ENCODE results near the gene MDM4. TPM values are rescaled to one million over a fixed set of nuclear protein-coding genes. Genes with fewer than 3 reads are reported as not detected.

Gene MDM4
- total and polyA plus RNA-seq, 2 donors = 41.0 to 54.4 TPM

DNA sequence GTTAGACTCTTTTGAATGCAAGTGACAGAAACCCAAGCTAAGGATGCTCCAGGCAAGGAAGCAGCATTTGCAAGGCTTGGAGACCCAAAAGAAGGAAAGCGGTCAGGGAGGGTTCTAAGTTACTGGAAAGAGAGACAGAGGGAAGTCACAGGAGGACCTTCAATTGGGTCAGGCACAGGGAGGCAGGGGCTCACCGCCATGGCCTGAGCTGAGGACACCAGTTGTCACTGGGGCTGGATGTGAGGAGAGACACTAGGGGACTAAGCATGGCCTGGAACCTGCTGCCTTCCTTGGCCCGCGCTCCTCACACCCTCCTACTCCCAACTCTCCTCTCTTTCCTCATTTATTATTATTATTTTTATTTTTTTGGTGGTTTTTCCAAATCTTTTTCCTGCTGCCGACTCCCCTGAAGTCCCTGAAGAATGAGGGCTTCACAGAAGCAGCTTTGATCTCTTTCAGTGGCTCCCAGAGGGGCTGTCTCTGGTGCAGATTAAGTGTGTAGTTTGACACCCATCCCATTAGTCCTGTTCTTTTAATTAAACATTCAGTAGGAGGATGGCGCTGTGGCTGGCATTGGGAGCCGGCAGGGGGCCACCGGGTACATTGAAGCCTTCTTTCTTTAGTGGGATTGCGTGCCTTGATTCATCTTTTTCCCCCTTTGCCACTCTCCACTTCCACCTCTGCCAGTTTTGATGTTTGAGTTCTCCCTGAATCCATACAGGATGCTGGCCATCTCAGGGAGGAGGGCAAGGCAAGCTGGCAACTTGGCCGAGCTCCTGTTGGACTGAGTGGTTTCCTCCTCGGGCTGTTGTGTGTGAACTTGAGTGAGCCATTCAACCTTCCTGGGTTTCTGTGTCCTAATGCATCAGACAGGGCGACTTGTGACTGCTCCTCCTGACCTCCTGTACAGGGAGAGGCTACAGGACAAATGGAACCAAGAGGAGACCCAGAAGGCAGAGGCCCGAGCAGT, 59.3 kb downstream of the MDM4 start:
- H3K36me3 ChIP-seq (ENCODE audit: control insufficient read depth in 2 of 2, insufficient read depth in 2 of 2, low read length in 1 of 2) = peaks cover 63 to 73% of the 10 kb centered on the region in 2 donors
- no peaks in the 10 kb centered on the region for H3K27me3 ChIP-seq (ENCODE audit: control insufficient read depth in 2 of 2, insufficient read depth in 1 of 2, low read length in 1 of 2)
- WGBS = 97% methylated on average over 13 of the region's 13 CpGs
- H3K27ac ChIP-seq (ENCODE audit: low read depth in 1 of 2, low read length in 1 of 2) = peak overlapping the region in 1 of 2 donors; percentile 38
- H3K9me3 ChIP-seq (ENCODE audit: control insufficient read depth in 2 of 2, insufficient read depth in 1 of 2, low read length in 1 of 2) = no peaks in the 10 kb centered on the region
- DNase-seq (ENCODE audit: low read depth in 6 of 9, low spot score in 9 of 9) = no peak
- H3K4me3 ChIP-seq (ENCODE audit: low read length in 2 of 2) = no peak overlapping the region
- H3K4me1 ChIP-seq (ENCODE audit: control insufficient read depth in 2 of 2, insufficient read depth in 2 of 2, low read length in 2 of 2) = peaks cover 4 to 16% of the 10 kb centered on the region in 2 donors

DNA sequence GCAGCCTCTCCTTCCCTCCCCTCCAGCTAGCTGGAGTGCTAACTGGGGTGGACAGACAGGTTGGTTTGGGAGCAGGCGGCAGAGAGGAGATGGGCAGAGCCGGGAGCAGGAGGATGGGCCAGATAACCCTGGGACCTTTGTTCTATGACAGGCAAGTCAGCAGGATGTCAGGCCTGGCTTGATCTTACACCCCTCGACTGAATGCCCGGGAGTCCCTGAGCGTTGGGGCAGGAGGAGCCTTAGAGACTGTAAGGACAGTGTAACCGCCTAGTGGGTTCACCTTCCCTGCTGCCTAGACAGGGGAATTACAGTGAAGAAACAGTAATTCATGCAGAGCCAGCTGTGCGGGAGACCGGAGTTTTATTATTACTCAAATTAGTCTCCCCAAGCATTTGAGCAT, 60.2 kb downstream of the MDM4 start:
- WGBS = 95% methylated on average over 8 of the region's 8 CpGs
- no peak for DNase-seq (ENCODE audit: low read depth in 6 of 9, low spot score in 9 of 9)
- Histone ChIP-seq H3K9me3 (ENCODE audit: control insufficient read depth in 2 of 2, insufficient read depth in 1 of 2, low read length in 1 of 2) (no peaks in the 10 kb centered on the region), H3K36me3 (ENCODE audit: control insufficient read depth in 2 of 2, insufficient read depth in 2 of 2, low read length in 1 of 2) (peaks cover 59 to 71% of the 10 kb centered on the region in 2 donors), H3K27ac (ENCODE audit: low read depth in 1 of 2, low read length in 1 of 2) (no peak overlapping the region), H3K4me1 (ENCODE audit: control insufficient read depth in 2 of 2, insufficient read depth in 2 of 2, low read length in 2 of 2) (peaks cover 4 to 16% of the 10 kb centered on the region in 2 donors), H3K27me3 (ENCODE audit: control insufficient read depth in 2 of 2, insufficient read depth in 1 of 2, low read length in 1 of 2) (no peaks in the 10 kb centered on the region), H3K4me3 (ENCODE audit: low read length in 2 of 2) (no peak overlapping the region)

DNA sequence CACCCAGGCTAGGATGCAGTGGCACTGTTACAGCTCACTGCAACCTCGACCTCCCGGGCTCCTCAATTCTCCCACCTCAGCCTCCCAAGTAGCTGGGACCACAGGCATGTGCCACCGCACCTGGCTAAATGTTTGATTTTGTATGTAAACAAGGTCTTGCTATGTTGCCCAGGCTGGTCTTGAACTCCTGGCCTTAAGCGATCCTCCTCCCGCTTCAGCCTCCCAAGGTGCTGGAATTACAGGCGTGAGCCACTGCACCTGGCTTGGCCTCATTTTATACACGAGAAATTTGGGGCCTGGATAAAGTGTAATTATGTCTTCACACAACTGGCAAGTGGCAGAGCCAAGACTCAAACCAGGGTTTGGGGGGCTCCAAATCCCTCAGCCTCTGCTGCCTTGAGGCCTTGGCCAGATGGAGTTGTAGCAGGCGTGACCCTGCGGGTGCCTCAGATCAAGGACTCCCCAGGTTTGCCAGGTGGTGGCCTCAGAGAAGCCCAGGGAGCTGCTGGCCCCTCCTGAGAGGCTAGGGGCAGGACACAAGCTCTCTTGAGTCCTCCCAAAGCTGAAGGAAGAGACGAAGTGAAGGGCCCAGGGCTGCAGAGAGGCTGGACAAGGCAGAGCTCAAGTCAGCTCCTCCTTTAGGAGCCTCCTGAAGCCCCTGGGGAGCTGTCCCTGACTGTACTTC, 61.7 kb downstream of the MDM4 start:
- no peak overlapping the region for H3K4me3 ChIP-seq (ENCODE audit: low read length in 2 of 2)
- H3K36me3 ChIP-seq (ENCODE audit: control insufficient read depth in 2 of 2, insufficient read depth in 2 of 2, low read length in 1 of 2) = peaks cover 58 to 69% of the 10 kb centered on the region in 2 donors
- WGBS = 97% methylated on average over 10 of the region's 10 CpGs
- H3K4me1 ChIP-seq (ENCODE audit: control insufficient read depth in 2 of 2, insufficient read depth in 2 of 2, low read length in 2 of 2) = peaks cover 4 to 16% of the 10 kb centered on the region in 2 donors
- no peaks in the 10 kb centered on the region for H3K27me3 ChIP-seq (ENCODE audit: control insufficient read depth in 2 of 2, insufficient read depth in 1 of 2, low read length in 1 of 2)
- no peak overlapping the region for H3K27ac ChIP-seq (ENCODE audit: low read depth in 1 of 2, low read length in 1 of 2)
- no peaks in the 10 kb centered on the region for H3K9me3 ChIP-seq (ENCODE audit: control insufficient read depth in 2 of 2, insufficient read depth in 1 of 2, low read length in 1 of 2)
- DNase-seq (ENCODE audit: low read depth in 6 of 9, low spot score in 9 of 9) = no peak

DNA sequence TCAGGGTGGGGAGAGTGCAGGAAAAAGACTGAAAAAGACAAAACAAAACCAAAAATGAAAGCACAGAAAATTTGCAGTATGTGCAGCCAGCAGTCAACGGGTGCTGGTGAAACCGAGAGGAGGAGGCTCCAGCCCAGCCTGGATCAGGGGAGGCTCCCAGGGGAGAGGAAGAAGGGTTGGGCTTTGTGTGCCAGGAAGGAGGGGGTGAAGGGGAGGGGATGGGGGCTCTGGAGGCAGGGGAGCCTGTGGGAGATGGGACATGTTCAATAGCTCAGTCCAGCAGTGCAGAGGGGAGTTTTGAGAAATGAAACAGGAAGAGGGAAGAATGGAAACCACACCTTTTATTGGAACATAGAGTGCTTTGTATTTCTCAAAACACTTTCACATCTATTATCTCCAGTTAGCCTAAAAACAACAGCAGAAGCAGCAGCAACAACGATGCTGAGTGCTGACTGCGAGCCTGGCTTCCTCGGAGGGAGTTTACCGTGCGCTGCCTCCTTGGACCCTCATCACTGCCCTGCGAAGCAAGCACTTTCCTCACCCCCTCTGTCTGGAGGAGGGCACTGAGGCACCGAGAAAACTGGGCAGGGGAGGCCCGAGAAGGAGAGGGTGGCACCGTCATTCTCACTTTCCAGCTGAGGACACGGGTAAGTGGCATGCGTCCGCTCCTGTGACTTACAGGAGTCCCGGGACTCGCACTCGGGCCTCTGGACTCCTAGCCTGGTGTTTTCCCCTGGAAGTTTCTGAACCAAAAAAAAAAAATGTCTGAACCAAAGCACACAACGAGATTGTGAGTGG, 62.9 kb downstream of the MDM4 start:
- Histone ChIP-seq H3K36me3 (ENCODE audit: control insufficient read depth in 2 of 2, insufficient read depth in 2 of 2, low read length in 1 of 2) (peaks cover 55 to 67% of the 10 kb centered on the region in 2 donors), H3K4me1 (ENCODE audit: control insufficient read depth in 2 of 2, insufficient read depth in 2 of 2, low read length in 2 of 2) (peaks cover 4 to 16% of the 10 kb centered on the region in 2 donors), H3K27ac (ENCODE audit: low read depth in 1 of 2, low read length in 1 of 2) (peak overlapping the region; percentile 37 to 62), H3K4me3 (ENCODE audit: low read length in 2 of 2) (no peak overlapping the region), H3K27me3 (ENCODE audit: control insufficient read depth in 2 of 2, insufficient read depth in 1 of 2, low read length in 1 of 2) (no peaks in the 10 kb centered on the region), H3K9me3 (ENCODE audit: control insufficient read depth in 2 of 2, insufficient read depth in 1 of 2, low read length in 1 of 2) (no peaks in the 10 kb centered on the region)
- DNase-seq (ENCODE audit: low read depth in 6 of 9, low spot score in 9 of 9) = peak in 1 of 9 donors; percentile 27
- WGBS = 77% methylated on average over 18 of the region's 18 CpGs

- WGBS = 97% methylated on average over 6 of the region's 6 CpGs
- H3K4me3 ChIP-seq (ENCODE audit: low read length in 2 of 2) = no peak overlapping the region
- peaks cover 4 to 22% of the 10 kb centered on the region in 2 donors for H3K4me1 ChIP-seq (ENCODE audit: control insufficient read depth in 2 of 2, insufficient read depth in 2 of 2, low read length in 2 of 2)
- no peak overlapping the region for H3K27ac ChIP-seq (ENCODE audit: low read depth in 1 of 2, low read length in 1 of 2)
- H3K36me3 ChIP-seq (ENCODE audit: control insufficient read depth in 2 of 2, insufficient read depth in 2 of 2, low read length in 1 of 2) = peaks cover 49 to 65% of the 10 kb centered on the region in 2 donors
- no peaks in the 10 kb centered on the region for H3K27me3 ChIP-seq (ENCODE audit: control insufficient read depth in 2 of 2, insufficient read depth in 1 of 2, low read length in 1 of 2)
- no peak for DNase-seq (ENCODE audit: low read depth in 6 of 9, low spot score in 9 of 9)
- no peaks in the 10 kb centered on the region for H3K9me3 ChIP-seq (ENCODE audit: control insufficient read depth in 2 of 2, insufficient read depth in 1 of 2, low read length in 1 of 2)
Measured at GRCh38 chr1:204579681-204580080, 63.5 kb downstream of the MDM4 start.

- no peaks in the 10 kb centered on the region for H3K9me3 ChIP-seq (ENCODE audit: control insufficient read depth in 2 of 2, insufficient read depth in 1 of 2, low read length in 1 of 2)
- H3K27ac ChIP-seq (ENCODE audit: low read depth in 1 of 2, low read length in 1 of 2) = no peak overlapping the region
- WGBS = 95% methylated on average over 2 of the region's 2 CpGs
- H3K4me1 ChIP-seq (ENCODE audit: control insufficient read depth in 2 of 2, insufficient read depth in 2 of 2, low read length in 2 of 2) = peaks cover 4 to 30% of the 10 kb centered on the region in 2 donors
- H3K4me3 ChIP-seq (ENCODE audit: low read length in 2 of 2) = no peak overlapping the region
- DNase-seq (ENCODE audit: low read depth in 6 of 9, low spot score in 9 of 9) = no peak
- H3K27me3 ChIP-seq (ENCODE audit: control insufficient read depth in 2 of 2, insufficient read depth in 1 of 2, low read length in 1 of 2) = no peaks in the 10 kb centered on the region
- H3K36me3 ChIP-seq (ENCODE audit: control insufficient read depth in 2 of 2, insufficient read depth in 2 of 2, low read length in 1 of 2) = peaks cover 48 to 62% of the 10 kb centered on the region in 2 donors
Measured at GRCh38 chr1:204580862-204581261, 64.7 kb downstream of the MDM4 start.

- H3K36me3 ChIP-seq (ENCODE audit: control insufficient read depth in 2 of 2, insufficient read depth in 2 of 2, low read length in 1 of 2) = peaks cover 44 to 56% of the 10 kb centered on the region in 2 donors
- no peaks in the 10 kb centered on the region for H3K9me3 ChIP-seq (ENCODE audit: control insufficient read depth in 2 of 2, insufficient read depth in 1 of 2, low read length in 1 of 2)
- no peak for DNase-seq (ENCODE audit: low read depth in 6 of 9, low spot score in 9 of 9)
- H3K27me3 ChIP-seq (ENCODE audit: control insufficient read depth in 2 of 2, insufficient read depth in 1 of 2, low read length in 1 of 2) = no peaks in the 10 kb centered on the region
- no peak overlapping the region for H3K27ac ChIP-seq (ENCODE audit: low read depth in 1 of 2, low read length in 1 of 2)
- peaks cover 4 to 30% of the 10 kb centered on the region in 2 donors for H3K4me1 ChIP-seq (ENCODE audit: control insufficient read depth in 2 of 2, insufficient read depth in 2 of 2, low read length in 2 of 2)
- WGBS = 97% methylated on average over 3 of the region's 3 CpGs
- H3K4me3 ChIP-seq (ENCODE audit: low read length in 2 of 2) = no peak overlapping the region
Measured at GRCh38 chr1:204581759-204582158, 65.6 kb downstream of the MDM4 start.

GRCh38 chr1:204583909-204584632, 67.9 kb downstream of the MDM4 start:
- Histone ChIP-seq H3K27me3 (ENCODE audit: control insufficient read depth in 2 of 2, insufficient read depth in 1 of 2, low read length in 1 of 2) (no peaks in the 10 kb centered on the region), H3K36me3 (ENCODE audit: control insufficient read depth in 2 of 2, insufficient read depth in 2 of 2, low read length in 1 of 2) (peaks cover 37 to 46% of the 10 kb centered on the region in 2 donors), H3K27ac (ENCODE audit: low read depth in 1 of 2, low read length in 1 of 2) (peak overlapping the region in 1 of 2 donors; percentile 19), H3K9me3 (ENCODE audit: control insufficient read depth in 2 of 2, insufficient read depth in 1 of 2, low read length in 1 of 2) (no peaks in the 10 kb centered on the region), H3K4me3 (ENCODE audit: low read length in 2 of 2) (no peak overlapping the region), H3K4me1 (ENCODE audit: control insufficient read depth in 2 of 2, insufficient read depth in 2 of 2, low read length in 2 of 2) (peaks cover 0 to 23% of the 10 kb centered on the region in 2 donors)
- 95% methylated on average over 4 of the region's 4 CpGs for WGBS
- no peak for DNase-seq (ENCODE audit: low read depth in 6 of 9, low spot score in 9 of 9)

All from thymus (tissue), 11 donors.